AG08395 (cell line): Measurements from ENCODE around the gene SORCS2.

Experiments used
- DNase-seq: peaks from one replicate; pipeline ENCODE4 v3.0.0; 2012; ENCODE audit warnings: mixed read lengths, low spot score

Gene SORCS2

GRCh38 chr4:7247521-7247920, 55.2 kb downstream of the SORCS2 start:
- no peak for DNase-seq

- DNase-seq: no peak
These were observed 55.6 kb downstream of the SORCS2 start for GRCh38 chr4:7247946-7248345.

- DNase-seq: no peak
These were observed 56.5 kb downstream of the SORCS2 start for GRCh38 chr4:7248857-7249256.

DNA sequence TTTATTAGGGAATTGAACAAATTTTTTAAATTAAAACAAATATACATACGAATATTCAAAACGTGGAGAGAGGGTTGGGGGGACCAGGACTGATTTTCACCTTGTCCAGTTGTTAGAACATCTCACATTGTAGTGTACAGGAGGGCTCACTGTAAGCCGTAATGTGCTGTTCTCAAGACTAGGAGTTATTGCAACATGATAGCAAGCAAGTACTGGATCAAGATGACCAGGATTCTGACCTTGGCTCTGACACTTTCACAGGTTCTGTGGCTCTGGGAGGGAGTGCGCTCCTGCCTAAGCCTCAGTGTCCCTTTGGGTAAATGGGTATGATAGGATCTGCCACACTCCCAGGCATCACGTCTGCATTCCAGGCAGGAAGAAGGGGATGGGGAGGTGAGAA, 59.0 kb downstream of the SORCS2 start:
- no peak for DNase-seq

DNA sequence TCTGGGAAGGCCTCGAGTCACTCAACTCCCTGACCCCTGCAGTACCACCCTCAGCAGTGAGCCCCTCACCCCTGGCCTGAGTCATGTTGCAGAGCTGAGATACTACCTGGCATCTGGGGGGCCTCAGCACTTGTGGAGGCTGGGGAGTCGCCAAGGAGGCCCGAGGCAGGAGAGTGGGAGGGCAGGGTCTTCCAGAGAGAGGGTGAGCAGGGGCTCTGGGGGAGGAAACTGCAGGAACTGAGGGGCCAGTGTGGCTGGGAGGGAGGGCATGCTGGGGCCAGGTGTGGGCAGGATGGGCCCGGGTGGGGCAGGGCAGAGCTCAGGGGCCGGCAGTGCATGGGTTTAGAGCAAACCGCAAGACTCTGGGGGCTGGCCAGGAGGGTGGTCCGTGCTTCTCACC, 59.7 kb downstream of the SORCS2 start:
- no peak for DNase-seq

GRCh38 chr4:7252510-7253340, 60.4 kb downstream of the SORCS2 start:
- DNase-seq: no peak

DNA sequence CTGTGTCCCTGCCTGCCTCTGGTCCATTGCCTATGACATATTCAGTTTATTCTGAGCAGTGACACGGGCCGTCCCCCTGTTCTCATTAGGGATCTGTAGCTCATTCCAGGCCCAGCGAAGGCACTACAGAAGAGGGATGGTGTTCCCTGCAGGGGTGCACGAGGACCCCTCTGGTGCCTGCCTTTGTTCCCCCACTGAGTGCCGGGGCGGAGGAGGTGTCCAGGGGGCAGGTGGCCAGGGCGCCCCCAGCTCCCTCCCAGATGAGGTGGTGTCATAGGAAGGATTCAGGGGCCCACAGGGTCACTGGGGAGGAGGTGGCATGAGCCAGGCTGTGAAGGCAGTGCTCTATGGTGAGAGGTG, 61.0 kb downstream of the SORCS2 start:
- DNase-seq: no peak

DNA sequence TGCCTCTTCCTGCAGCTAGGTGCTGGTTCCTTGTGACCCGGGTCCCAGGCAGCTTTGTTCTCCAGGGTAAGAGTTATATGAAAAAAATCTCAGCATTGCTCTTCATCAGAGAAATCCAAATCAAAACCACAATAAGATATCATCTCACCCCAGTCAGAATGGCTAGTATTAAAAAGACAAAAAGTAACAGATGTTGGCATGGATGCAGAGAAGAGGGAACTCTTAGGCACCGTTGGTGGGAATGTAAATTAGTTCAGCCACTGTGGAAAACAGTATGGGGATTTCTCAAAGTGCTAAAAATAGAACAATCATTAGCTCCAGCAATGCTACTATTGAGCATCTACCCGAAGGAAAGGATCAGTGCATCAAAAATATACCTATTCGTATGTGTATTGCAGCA, 61.5 kb downstream of the SORCS2 start:
- DNase-seq: no peak

GRCh38 chr4:7254736-7255487, 62.6 kb downstream of the SORCS2 start:
- peak; percentile 30 for DNase-seq

DNA sequence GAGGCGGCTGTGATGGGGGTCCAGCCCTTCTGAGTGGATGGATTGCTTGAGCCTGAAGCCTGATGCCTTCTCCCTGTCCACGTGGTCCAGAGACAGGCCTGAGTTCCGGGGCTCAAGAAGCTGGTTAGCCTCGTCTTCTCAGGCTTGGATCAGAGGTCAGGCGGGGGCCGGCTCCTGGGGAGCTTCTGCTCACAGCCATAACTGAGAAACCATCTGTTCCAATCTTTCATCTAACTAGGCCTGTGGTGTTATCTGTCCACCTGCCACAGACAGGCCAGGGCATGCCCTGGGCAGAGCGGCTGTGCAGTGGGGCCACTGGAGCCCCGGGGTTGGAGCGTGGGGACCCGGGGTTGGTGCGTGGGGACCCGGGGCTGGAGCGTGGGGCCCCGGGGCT, 63.1 kb downstream of the SORCS2 start:
- DNase-seq: no peak

- DNase-seq: no peak
These were observed 63.7 kb downstream of the SORCS2 start for GRCh38 chr4:7255996-7256395.

- DNase-seq: peak; percentile 49
These were observed 64.9 kb downstream of the SORCS2 start for GRCh38 chr4:7256984-7257810.

DNA sequence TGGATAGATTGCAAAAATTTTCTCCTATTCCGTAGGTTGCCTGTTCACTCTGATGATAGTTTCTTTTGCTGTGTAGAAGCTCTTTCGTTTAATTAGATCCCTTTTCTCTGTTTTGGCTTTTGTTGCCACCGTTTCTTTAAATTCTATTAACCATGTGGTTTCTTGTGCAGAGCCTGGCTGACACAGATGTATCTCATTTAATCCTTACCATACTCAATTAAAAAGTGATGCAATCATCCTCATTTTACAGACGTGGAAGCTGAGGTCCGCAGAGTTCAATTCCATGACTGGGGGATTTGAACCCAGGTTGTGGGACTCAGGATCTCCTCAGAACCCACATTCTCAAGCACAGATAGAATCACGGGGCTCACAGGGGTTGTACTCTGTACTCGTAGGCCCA, 66.7 kb downstream of the SORCS2 start:
- no peak for DNase-seq

- DNase-seq: no peak
These were observed 68.2 kb downstream of the SORCS2 start for GRCh38 chr4:7260569-7260968.

GRCh38 chr4:7261087-7261486, 68.7 kb downstream of the SORCS2 start:
- DNase-seq: no peak

DNA sequence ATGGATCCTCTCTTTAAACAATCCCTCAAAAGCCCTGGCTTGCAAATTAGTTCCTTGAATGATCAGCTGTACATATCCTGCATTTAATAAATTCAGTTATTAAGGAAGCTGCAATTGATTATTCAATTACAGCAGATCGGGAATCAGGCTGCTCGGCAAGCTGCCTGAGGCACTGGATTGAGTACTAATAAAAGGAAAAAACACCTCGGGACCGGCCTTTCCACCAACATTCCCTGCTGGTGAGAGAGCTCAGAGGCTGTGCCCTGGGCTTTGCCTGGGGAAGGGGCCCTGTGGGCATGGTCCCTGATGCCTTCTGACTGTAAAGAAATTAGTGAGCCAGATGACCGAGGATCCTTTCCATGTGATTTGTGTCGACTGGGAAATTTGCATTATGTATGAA, 69.2 kb downstream of the SORCS2 start:
- no peak for DNase-seq

DNA sequence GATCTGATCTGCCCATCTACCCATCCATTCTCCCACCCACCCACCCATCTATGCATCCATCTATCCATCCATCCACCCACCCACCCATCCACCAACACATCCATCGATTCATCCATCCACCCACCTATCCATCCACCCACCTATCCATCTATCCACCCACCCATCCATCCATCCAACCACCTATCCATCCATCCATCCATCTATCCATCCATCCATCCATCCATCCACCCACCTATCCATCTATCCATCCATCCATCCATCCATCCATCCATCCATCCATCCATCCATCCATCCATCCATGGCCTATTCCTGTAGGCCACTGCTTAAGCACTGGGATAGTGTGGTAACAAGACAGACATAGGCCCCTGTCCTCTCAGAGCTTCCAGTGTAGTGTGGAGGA, 69.8 kb downstream of the SORCS2 start:
- no peak for DNase-seq

- no peak for DNase-seq
These were observed 70.8 kb downstream of the SORCS2 start for GRCh38 chr4:7263166-7263565.

- no peak for DNase-seq
These were observed 72.4 kb downstream of the SORCS2 start for GRCh38 chr4:7264694-7265093.

DNA sequence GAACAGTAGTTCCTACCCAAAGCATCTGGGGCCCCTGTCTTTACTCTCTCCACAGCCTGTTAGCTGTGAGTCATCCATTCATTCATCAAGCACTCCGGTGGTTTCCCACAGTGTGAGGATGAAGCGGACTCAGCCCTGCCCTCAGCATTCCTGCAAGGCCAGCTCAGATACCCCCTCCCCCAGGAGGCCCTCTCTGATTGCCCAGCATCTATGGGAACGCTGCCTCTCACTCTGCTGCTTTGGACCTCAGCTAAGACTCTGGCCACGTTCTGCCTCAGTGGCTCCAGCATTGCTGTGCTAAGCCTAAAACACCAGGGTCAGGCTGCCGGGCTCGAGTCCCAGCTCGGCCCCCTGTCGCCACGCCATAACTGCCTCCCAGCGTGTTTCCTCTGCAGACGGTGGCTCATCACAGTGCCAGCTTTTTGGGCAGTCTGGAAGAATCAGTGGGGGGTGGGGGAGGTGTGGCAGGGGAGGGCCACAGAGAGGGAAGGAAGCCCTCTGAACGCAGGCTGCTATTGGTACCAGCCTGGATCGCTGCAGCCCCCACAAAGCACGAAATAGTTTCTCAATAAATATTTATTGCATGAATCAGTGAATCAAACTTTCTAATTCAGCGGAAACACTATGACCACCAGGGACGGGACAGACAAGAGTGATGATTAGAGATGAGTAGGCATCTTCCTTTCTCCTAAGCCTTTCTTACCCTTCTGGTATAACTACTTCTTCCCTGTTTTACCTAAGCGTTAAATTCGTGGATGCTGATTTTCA, 74.4 kb downstream of the SORCS2 start:
- peak; percentile 92 for DNase-seq

- no peak for DNase-seq
These were observed 75.5 kb downstream of the SORCS2 start for GRCh38 chr4:7267829-7268228.

GRCh38 chr4:7268941-7269340, 76.6 kb downstream of the SORCS2 start:
- DNase-seq: no peak
